MM.1S (cell line): Measurements from ENCODE around the gene RBM47.

Experiments
- DNase-seq: peaks from one replicate; pipeline ENCODE4 v3.0.0-alpha.2; 2015
- H2AFZ ChIP-seq: fragments of 300-600 bp; sonication (generic); 2 replicates; pipeline ENCODE4 v1.6.0; 2016; ENCODE audit warnings: antibody characterized with exemption, low read length
- H3F3A ChIP-seq: fragments of 300-600 bp; sonication (generic); 2 replicates; pipeline ENCODE4 v1.6.1; 2016; ENCODE audit warnings: mild to moderate bottlenecking, antibody characterized with exemption, low read length, moderate library complexity, mixed read lengths; ENCODE audit not compliant: insufficient read depth
- H3K27ac ChIP-seq: fragments of 300-600 bp; sonication (generic); 2 replicates; pipeline ENCODE4 v1.5.1; 2016; ENCODE audit warnings: mild to moderate bottlenecking, low read length
- H3K27me3 ChIP-seq: fragments of 300-600 bp; sonication (generic); replicated peaks from 2 replicates; pipeline ENCODE4 v1.6.0; 2016; ENCODE audit warnings: low read length; ENCODE audit not compliant: insufficient read depth
- H3K36me3 ChIP-seq: fragments of 300-600 bp; sonication (generic); replicated peaks from 2 replicates; pipeline ENCODE4 v1.6.1; 2016; ENCODE audit warnings: mild to moderate bottlenecking, low read length, mixed read lengths; ENCODE audit not compliant: insufficient read depth
- H3K4me1 ChIP-seq: fragments of 300-600 bp; sonication (generic); 2 replicates; pipeline ENCODE4 v1.6.1; 2016; ENCODE audit warnings: low read length, mixed read lengths
- H3K4me2 ChIP-seq: fragments of 300-600 bp; sonication (generic); 2 replicates; pipeline ENCODE4 v1.6.0; 2016; ENCODE audit warnings: low read depth, low read length
- H3K4me3 ChIP-seq: fragments of 300-600 bp; sonication (generic); 2 replicates; pipeline ENCODE4 v1.5.1; 2016; ENCODE audit warnings: low read length, mixed read lengths
- H3K79me2 ChIP-seq: fragments of 300-600 bp; sonication (generic); 2 replicates; pipeline ENCODE4 v1.6.1; 2016; ENCODE audit warnings: mixed run types, low read length, mixed read lengths
- H3K9ac ChIP-seq: fragments of 300-600 bp; sonication (generic); 2 replicates; pipeline ENCODE4 v1.6.1; 2016; ENCODE audit warnings: low read length, mixed read lengths
- H3K9me2 ChIP-seq: fragments of 300-600 bp; sonication (generic); replicated peaks from 2 replicates; pipeline ENCODE4 v1.6.1; 2016; ENCODE audit warnings: mild to moderate bottlenecking, low read length, mixed read lengths; ENCODE audit not compliant: insufficient read depth
- H3K9me3 ChIP-seq: fragments of 300-600 bp; sonication (generic); replicated peaks from 2 replicates; pipeline ENCODE4 v1.6.1; 2016; ENCODE audit warnings: mild to moderate bottlenecking, low read length, mixed read lengths; ENCODE audit not compliant: insufficient read depth
- H4K20me1 ChIP-seq: fragments of 300-600 bp; sonication (generic); 2 replicates; pipeline ENCODE4 v1.6.1; 2016; ENCODE audit warnings: mild to moderate bottlenecking, low read length, moderate library complexity, mixed read lengths; ENCODE audit not compliant: insufficient read depth
- CTCF ChIP-seq: fragments of 300-600 bp; sonication (generic); IDR thresholded peaks from 2 replicates; pipeline ENCODE4 v1.5.1; 2016; ENCODE audit warnings: antibody characterized with exemption, low read length, mixed read lengths
- EZH2 ChIP-seq: fragments of 300-600 bp; sonication (generic); optimal IDR thresholded peaks from 2 replicates; pipeline ENCODE3; 2017; ENCODE audit warnings: low read depth, mild to moderate bottlenecking, antibody characterized with exemption, low read length, mixed read lengths
- EZH2phosphoT487 ChIP-seq: fragments of 300-600 bp; sonication (generic); IDR thresholded peaks from 2 replicates; pipeline ENCODE4 v1.6.1; 2018; ENCODE audit warnings: antibody characterized with exemption, low read length

RBM47 gene

DNA sequence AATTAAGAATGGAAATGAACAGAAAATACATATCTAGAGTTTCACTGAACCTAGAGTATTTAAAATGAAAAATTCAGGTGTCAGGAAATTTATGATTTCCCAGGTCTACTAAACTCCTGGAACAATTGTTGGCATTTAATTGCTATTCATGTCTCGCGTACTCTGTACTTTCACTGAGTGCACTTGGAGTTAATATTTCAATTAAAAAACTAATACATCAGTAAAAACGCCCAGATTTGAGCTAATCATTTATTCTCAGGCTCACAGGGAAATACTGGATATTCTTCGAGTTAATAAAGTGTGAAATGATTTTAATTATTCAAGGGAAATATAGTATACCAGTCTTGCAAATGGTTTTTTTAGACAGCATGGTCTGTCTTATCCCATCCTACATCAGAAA, 168.6 kb downstream of the RBM47 start:
- no peak overlapping the region for H3K27ac ChIP-seq
- H2AFZ ChIP-seq, result no peak overlapping the region
- no peak for TF ChIP-seq EZH2phosphoT487
- no peak for TF ChIP-seq CTCF
- TF ChIP-seq EZH2, result no peak
- peaks cover 16% of the 10 kb centered on the region; the same call in 1 of the 2 replicates for H4K20me1 ChIP-seq
- H3K9me3 ChIP-seq, result no peaks in the 10 kb centered on the region
- no peaks in the 10 kb centered on the region for H3K9me2 ChIP-seq
- H3F3A ChIP-seq, result no peaks in the 10 kb centered on the region
- H3K79me2 ChIP-seq, result peaks cover 38% of the 10 kb centered on the region
- H3K4me1 ChIP-seq, result peaks cover 5% of the 10 kb centered on the region
- no peak overlapping the region for H3K9ac ChIP-seq
- H3K4me3 ChIP-seq, result no peak overlapping the region
- DNase-seq, result no peak
- H3K4me2 ChIP-seq, result no peak overlapping the region
- H3K27me3 ChIP-seq, result no peaks in the 10 kb centered on the region
- H3K36me3 ChIP-seq, result no peaks in the 10 kb centered on the region

GRCh38 chr4:40458683-40459082, 171.0 kb downstream of the RBM47 start:
- Histone ChIP-seq H3K4me3 (no peak overlapping the region), H3K9ac (no peak overlapping the region), H4K20me1 (peaks cover 12% of the 10 kb centered on the region; the same call in 1 of the 2 replicates), H2AFZ (no peak overlapping the region), H3K27me3 (no peaks in the 10 kb centered on the region), H3K79me2 (peaks cover 51% of the 10 kb centered on the region), H3K27ac (no peak overlapping the region), H3K36me3 (no peaks in the 10 kb centered on the region), H3K4me1 (peaks cover under 1% of the 10 kb centered on the region), H3K9me2 (no peaks in the 10 kb centered on the region), H3F3A (no peaks in the 10 kb centered on the region), H3K9me3 (no peaks in the 10 kb centered on the region), H3K4me2 (no peak overlapping the region)
- TF ChIP-seq EZH2phosphoT487 (no peak), EZH2 (no peak), CTCF (no peak)
- no peak for DNase-seq

DNA sequence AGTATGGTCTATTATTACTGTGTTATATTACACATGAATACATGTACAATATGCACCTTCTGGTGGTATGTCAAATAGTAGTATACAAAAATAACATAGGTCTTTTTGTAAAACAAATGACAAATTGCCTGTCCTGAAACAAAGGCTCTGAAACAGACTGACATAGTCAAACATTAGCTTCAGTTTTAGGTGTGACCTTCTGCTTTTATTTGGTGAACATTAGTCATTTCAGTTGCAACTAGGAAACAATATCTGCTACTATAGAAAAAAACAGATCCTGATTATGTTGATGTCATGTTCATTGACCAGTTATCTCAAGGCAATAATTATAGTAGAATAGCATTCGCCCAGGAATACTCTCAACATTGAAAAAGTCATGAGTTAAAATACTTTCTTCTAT, 171.6 kb downstream of the RBM47 start:
- no peaks in the 10 kb centered on the region for H3K9me3 ChIP-seq
- H3K36me3 ChIP-seq, result no peaks in the 10 kb centered on the region
- H3F3A ChIP-seq, result peaks cover 4% of the 10 kb centered on the region; the same call in 1 of the 2 replicates
- H3K9ac ChIP-seq, result no peak overlapping the region
- no peak overlapping the region for H3K4me2 ChIP-seq
- H3K27me3 ChIP-seq, result no peaks in the 10 kb centered on the region
- H3K9me2 ChIP-seq, result no peaks in the 10 kb centered on the region
- TF ChIP-seq EZH2phosphoT487 (no peak), EZH2 (no peak), CTCF (no peak)
- H3K27ac ChIP-seq, result no peak overlapping the region
- no peak for DNase-seq
- peaks cover 7% of the 10 kb centered on the region; the same call in 1 of the 2 replicates for H4K20me1 ChIP-seq
- H3K79me2 ChIP-seq, result peaks cover 49% of the 10 kb centered on the region
- no peak overlapping the region for H2AFZ ChIP-seq
- H3K4me3 ChIP-seq, result no peak overlapping the region
- H3K4me1 ChIP-seq, result 0 out of 2 replicates have a peak, but pooled peaks cover 4% of the 10 kb centered on the region
